Endothelial cell of umbilical vein (primary cell): Measurements from ENCODE around the gene RAB43. TPM values are rescaled to one million over a fixed set of nuclear protein-coding genes. Genes with fewer than 3 reads are reported as not detected.
A peak's percentile ranks its signal among the peaks of the same experiment; 100 is the strongest.
"Not testable (repeated sequence)": the region's sequence is repeated elsewhere in the genome, so short reads cannot be mapped to it uniquely, and the experiment has no call there.

Source experiments
- BruUV-seq: library from RNA; stranded (reverse); fragments of 400-500 nt; replicated peaks from 2 replicates; lab custom pipeline; 2021; lab: Mats Ljungman, UMichigan
- CTCF ChIA-PET: fragments of 300-600, 350-600 bp; sonication (Branson Sonifier 250); formaldehyde crosslinking; loops from one replicate; lab custom pipeline; 2021; ENCODE audit warnings: antibody characterized with exemption, inconsistent platforms; lab: Charles Lee
- POLR2A ChIA-PET: fragments of 300-600, 350-600 bp; sonication (Branson Sonifier 250); formaldehyde crosslinking; loops from one replicate; lab custom pipeline; 2021; ENCODE audit warnings: antibody characterized with exemption, inconsistent platforms; lab: Charles Lee
- DNase-seq: peaks from one replicate; pipeline ENCODE4 v3.0.0-alpha.2; 2011; ENCODE audit warnings: low read depth, low spot score
- FAIRE-seq: peaks from 2 replicates; lab custom pipeline; 2011; peaks lifted over from hg19 to GRCh38; lab: Jason Lieb, UNC
- H2AFZ ChIP-seq: 2 replicates; pipeline ENCODE4 v1.6.0; 2012; ENCODE audit warnings: low read depth, low read length, control low read depth, inconsistent platforms
- H3K27ac ChIP-seq: 2 replicates; pipeline ENCODE4 v1.5.1; 2011; ENCODE audit warnings: low read depth, mild to moderate bottlenecking, control low read depth, low read length, moderate library complexity; ENCODE audit not compliant: insufficient read depth
- H3K27me3 ChIP-seq, 2 experiments: 2 replicates each; pipeline versions ENCODE4 v1.6.0 to v1.6.1; 2011; ENCODE audit warnings: low read length in 2 of 2, mixed read lengths in 1 of 2; ENCODE audit not compliant: control insufficient read depth in 2 of 2, insufficient read depth in 2 of 2
- H3K36me3 ChIP-seq, 2 experiments: 2 replicates in 1 of 2; 3 replicates in 1 of 2; pipeline ENCODE4 v1.5.1; 2011; ENCODE audit warnings: low read length in 2 of 2, mild to moderate bottlenecking in 1 of 2, moderate library complexity in 1 of 2; ENCODE audit not compliant: control insufficient read depth in 2 of 2, insufficient read depth in 2 of 2; ENCODE audit errors: extremely low read depth in 1 of 2
- H3K4me1 ChIP-seq: 3 replicates; pipeline ENCODE4 v1.5.1; 2011; ENCODE audit warnings: mild to moderate bottlenecking, low read length; ENCODE audit not compliant: control insufficient read depth, insufficient read depth; ENCODE audit errors: extremely low read depth
- H3K4me2 ChIP-seq: 2 replicates; pipeline ENCODE4 v1.6.1; 2011; ENCODE audit warnings: low read length, control low read depth, mixed read lengths; ENCODE audit not compliant: insufficient read depth
- H3K4me3 ChIP-seq, 3 experiments: fragments of 200-600 bp in 1 of 3; sonication (generic), shearing (Covaris generic) in 1 of 3; replicated peaks in 1 of 3; 2 replicates each; pipeline ENCODE4 v1.5.1; 2011 to 2016; ENCODE audit warnings: control low read depth in 3 of 3, low read length in 3 of 3, mild to moderate bottlenecking in 2 of 3, inconsistent platforms in 1 of 3, low read depth in 1 of 3, moderate library complexity in 1 of 3; ENCODE audit not compliant: insufficient read depth in 1 of 3
- H3K79me2 ChIP-seq: 2 replicates; pipeline ENCODE4 v1.6.0; 2012; ENCODE audit warnings: low read length, inconsistent platforms; ENCODE audit not compliant: control insufficient read depth, insufficient read depth
- H3K9ac ChIP-seq: replicated peaks from 2 replicates; pipeline ENCODE3; 2011; ENCODE audit warnings: low read length, control low read depth; ENCODE audit not compliant: insufficient read depth; ENCODE audit errors: extremely low read depth
- H3K9me1 ChIP-seq: replicated peaks from 3 replicates; pipeline ENCODE4 v1.6.0; 2011; ENCODE audit warnings: mild to moderate bottlenecking, low read length; ENCODE audit not compliant: control insufficient read depth, insufficient read depth; ENCODE audit errors: extremely low read depth
- H3K9me3 ChIP-seq: replicated peaks from 2 replicates; pipeline ENCODE4 v1.5.1; 2012; ENCODE audit warnings: low read length, inconsistent platforms; ENCODE audit not compliant: control insufficient read depth, insufficient read depth
- H4K20me1 ChIP-seq: replicated peaks from 2 replicates; pipeline ENCODE3; 2011; ENCODE audit warnings: mild to moderate bottlenecking, low read length; ENCODE audit not compliant: control insufficient read depth, insufficient read depth; ENCODE audit errors: extremely low read depth
- FOS ChIP-seq: IDR thresholded peaks from 2 replicates; pipeline ENCODE4 v1.6.1; 2011; ENCODE audit warnings: mild to moderate bottlenecking, low read length, moderate library complexity, borderline replicate concordance; ENCODE audit not compliant: insufficient read depth
- POLR2A ChIP-seq: IDR thresholded peaks from 2 replicates; pipeline ENCODE4 v1.6.1; 2012; ENCODE audit warnings: low read depth, mild to moderate bottlenecking, control low read depth, low read length
- dilution Hi-C: fragments of 300-500 bp; cut with MboI; formaldehyde crosslinking; loops from one replicate; pipeline ENCODE4 v1.15.0; 2019; ENCODE audit warnings: low sequenced_read_pairs; ENCODE audit not compliant: extremely low pct_ligation_motif_present
- intact Hi-C: fragments of 100-400 bp; cut with micrococcal nuclease; formaldehyde crosslinking; loops from one replicate; pipeline ENCODE4 v1.10.0; 2022
- polyA plus RNA-seq, 4 experiments: library from polyadenylated mRNA; depleted of rRNA in 3 of 4; stranded (reverse) in 3 of 4; unstranded in 1 of 4; fragments of >200 nt; gene quantifications; 2 replicates each; pipeline versions ENCODE4 v1.2.1 to v1.2.3, GENCODE V29; 2011 to 2012; ENCODE audit warnings: missing spikeins in 1 of 4
- total RNA-seq: library from RNA; stranded (reverse); gene quantifications from 2 replicates; pipeline ENCODE4 v1.2.3, GENCODE V29; 2021

RAB43 gene
- total and polyA plus RNA-seq, 2 donors (not counting 3 experiments of a cell fraction or from before 2014, with no cell fraction given): 18.5 to 31.5 TPM

- ChIA-PET CTCF (interaction anchor here (0.6 to 9.8 kb wide), 5 partner anchors 9 to 98 kb away, joined by 3 to 91 read pairs (median 4); no protein-coding TSS in a partner anchor), POLR2A (interaction anchor here (0.6 kb wide), 1 partner anchor 221 kb away, joined by 4 read pairs; no protein-coding TSS in a partner anchor)
- dilution Hi-C loops (no loop called here), intact Hi-C loops (no loop called here)
- peak; percentile 44 for DNase-seq
- Histone ChIP-seq H4K20me1 (no peaks in the 10 kb centered on the region), H3K27me3 (no peaks in the 10 kb centered on the region), H3K36me3 (no peaks in the 10 kb centered on the region), H3K27ac (no peak overlapping the region), H3K9ac (no peak overlapping the region), H3K4me3 (peak overlapping the region in 1 of 3 experiments; percentile 28), H3K4me1 (peaks cover 4% of the 10 kb centered on the region), H3K79me2 (no peaks in the 10 kb centered on the region), H3K9me1 (no peaks in the 10 kb centered on the region), H2AFZ (peak overlapping the region; percentile 61), H3K4me2 (peak overlapping the region; percentile 51), H3K9me3 (no peaks in the 10 kb centered on the region)
- FAIRE-seq: peak; percentile 68
- BruUV-seq: no TSS peak
- TF ChIP-seq POLR2A: peak; percentile 27
- TF ChIP-seq FOS: no peak
Observed at GRCh38 chr3:129068291-129068886, 53.2 kb downstream of the RAB43 start.

- H3K4me3 ChIP-seq, FAIRE-seq, H3K9me3 ChIP-seq, H3K9ac ChIP-seq, POLR2A ChIA-PET, H4K20me1 ChIP-seq, intact Hi-C loops, H3K9me1 ChIP-seq, H3K79me2 ChIP-seq, BruUV-seq, H3K36me3 ChIP-seq, H3K4me2 ChIP-seq, H3K4me1 ChIP-seq, H3K27ac ChIP-seq, H2AFZ ChIP-seq, H3K27me3 ChIP-seq, DNase-seq, dilution Hi-C loops: not testable (repeated sequence)
- CTCF ChIA-PET: interaction anchor here (3.3 to 9.8 kb wide), 2 partner anchors 16 to 97 kb away, joined by 14 to 91 read pairs; no protein-coding TSS in a partner anchor
Observed at GRCh38 chr3:129067719-129068118, 53.9 kb downstream of the RAB43 start.
